ENCODE measurements around the gene TNKS1BP1.

TNKS1BP1 gene

DNA sequence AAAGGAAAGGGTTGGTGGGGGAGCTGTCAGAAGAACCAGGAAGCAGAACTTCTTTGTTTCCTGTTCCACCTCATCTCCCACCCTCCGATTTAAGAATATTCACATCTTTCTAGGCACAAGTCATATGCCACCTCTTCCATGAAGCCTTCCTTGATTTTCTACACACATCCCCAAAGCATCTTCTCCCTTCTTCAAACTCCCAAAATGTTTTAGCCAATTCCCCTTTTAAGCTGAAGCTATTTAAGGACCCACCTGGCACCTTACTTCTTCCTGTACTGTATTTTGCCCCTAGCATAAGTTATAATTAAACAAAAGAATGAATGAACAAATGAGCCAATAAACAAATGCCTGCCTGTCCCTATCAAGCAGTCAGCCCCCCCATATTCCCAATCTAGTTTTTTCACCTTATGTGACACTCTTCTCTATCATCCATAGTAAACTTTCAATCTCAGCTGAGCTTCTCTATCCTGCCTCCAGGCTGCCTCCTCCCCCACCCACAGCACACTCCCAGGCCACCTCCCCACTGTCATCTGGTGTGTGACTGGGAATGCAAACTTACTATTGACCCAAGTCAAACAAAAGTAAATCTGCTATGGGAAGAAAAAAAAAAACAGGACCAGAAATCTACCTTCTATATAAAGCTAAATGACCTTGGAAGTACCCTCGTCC, 3.9 kb downstream of the TNKS1BP1 start:
- H3K4me1 ChIP-seq (ENCODE audit: low read depth, poor library complexity, severe bottlenecking): peaks cover 25% of the 10 kb centered on the region
- H3K27me3 ChIP-seq (ENCODE audit: insufficient read depth, low read depth): no peaks in the 10 kb centered on the region
- H3K79me2 ChIP-seq (ENCODE audit: insufficient read depth, low read depth): peaks cover 12% of the 10 kb centered on the region; the same call in 1 of the 2 replicates
- H2AFZ ChIP-seq (ENCODE audit: low read depth): no peak overlapping the region
- H3K4me2 ChIP-seq: no peak overlapping the region
- TF ChIP-seq, protein P1, sequence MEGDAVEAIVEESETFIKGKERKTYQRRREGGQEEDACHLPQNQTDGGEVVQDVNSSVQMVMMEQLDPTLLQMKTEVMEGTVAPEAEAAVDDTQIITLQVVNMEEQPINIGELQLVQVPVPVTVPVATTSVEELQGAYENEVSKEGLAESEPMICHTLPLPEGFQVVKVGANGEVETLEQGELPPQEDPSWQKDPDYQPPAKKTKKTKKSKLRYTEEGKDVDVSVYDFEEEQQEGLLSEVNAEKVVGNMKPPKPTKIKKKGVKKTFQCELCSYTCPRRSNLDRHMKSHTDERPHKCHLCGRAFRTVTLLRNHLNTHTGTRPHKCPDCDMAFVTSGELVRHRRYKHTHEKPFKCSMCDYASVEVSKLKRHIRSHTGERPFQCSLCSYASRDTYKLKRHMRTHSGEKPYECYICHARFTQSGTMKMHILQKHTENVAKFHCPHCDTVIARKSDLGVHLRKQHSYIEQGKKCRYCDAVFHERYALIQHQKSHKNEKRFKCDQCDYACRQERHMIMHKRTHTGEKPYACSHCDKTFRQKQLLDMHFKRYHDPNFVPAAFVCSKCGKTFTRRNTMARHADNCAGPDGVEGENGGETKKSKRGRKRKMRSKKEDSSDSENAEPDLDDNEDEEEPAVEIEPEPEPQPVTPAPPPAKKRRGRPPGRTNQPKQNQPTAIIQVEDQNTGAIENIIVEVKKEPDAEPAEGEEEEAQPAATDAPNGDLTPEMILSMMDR (conservative IDR thresholded peaks at IDR 0.05; ENCODE audit: low read depth, low read length): no peak
- no peak overlapping the region for H3K27ac ChIP-seq
- no peaks in the 10 kb centered on the region for H3K36me3 ChIP-seq (ENCODE audit: insufficient read depth)
- no peaks in the 10 kb centered on the region for H4K20me1 ChIP-seq (ENCODE audit: insufficient read depth)
- no peak overlapping the region for H3K4me3 ChIP-seq (IDR thresholded peaks at IDR 0.05; ENCODE audit: insufficient read depth, low read depth, low read length)
- H3K9ac ChIP-seq: no peak overlapping the region

- H3K27me3 ChIP-seq (ENCODE audit: insufficient read depth, low read depth): no peaks in the 10 kb centered on the region
- H3K79me2 ChIP-seq (ENCODE audit: insufficient read depth, low read depth): peaks cover 12% of the 10 kb centered on the region; the same call in 1 of the 2 replicates
- H3K4me2 ChIP-seq: no peak overlapping the region
- no peak overlapping the region for H2AFZ ChIP-seq (ENCODE audit: low read depth)
- H3K4me1 ChIP-seq (ENCODE audit: low read depth, poor library complexity, severe bottlenecking): peaks cover 21% of the 10 kb centered on the region
- no peak overlapping the region for H3K4me3 ChIP-seq (IDR thresholded peaks at IDR 0.05; ENCODE audit: insufficient read depth, low read depth, low read length)
- TF ChIP-seq, protein P1 (conservative IDR thresholded peaks at IDR 0.05; ENCODE audit: low read depth, low read length): no peak
- no peak overlapping the region for H3K9ac ChIP-seq
- H3K36me3 ChIP-seq (ENCODE audit: insufficient read depth): no peaks in the 10 kb centered on the region
- no peak overlapping the region for H3K27ac ChIP-seq
- no peaks in the 10 kb centered on the region for H4K20me1 ChIP-seq (ENCODE audit: insufficient read depth)
These were observed 4.6 kb downstream of the TNKS1BP1 start for GRCh38 chr11:57320067-57320718.

DNA sequence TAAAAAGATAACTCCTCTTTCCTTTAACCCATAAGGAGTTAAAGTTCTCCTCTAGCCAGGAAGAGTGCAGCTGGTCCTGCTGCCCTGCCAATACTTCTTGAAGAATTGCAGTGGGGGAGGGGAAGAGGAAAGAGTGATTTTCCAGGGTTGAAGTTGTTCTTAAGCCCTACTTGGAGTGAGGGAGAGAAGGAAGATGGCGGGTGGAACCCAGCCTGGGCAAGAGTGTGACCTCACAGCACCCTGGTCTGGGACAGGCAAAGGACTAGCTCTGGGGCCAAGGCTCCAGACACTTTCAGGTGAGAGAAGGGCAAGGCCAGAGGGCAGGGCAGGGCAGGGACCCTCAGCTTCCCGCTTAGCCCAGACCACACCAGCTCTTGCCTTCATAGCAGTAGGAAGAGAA, 6.6 kb downstream of the TNKS1BP1 start:
- H3K79me2 ChIP-seq (ENCODE audit: insufficient read depth, low read depth): peaks cover 3% of the 10 kb centered on the region; the same call in 1 of the 2 replicates
- H3K27ac ChIP-seq: no peak overlapping the region
- H3K4me2 ChIP-seq: no peak overlapping the region

GRCh38 chr11:57316017-57316416, 8.7 kb downstream of the TNKS1BP1 start:
- no peak overlapping the region for H3K9ac ChIP-seq

More for the DNA sequence above, 6.6 kb downstream of the TNKS1BP1 start:
- Histone ChIP-seq H3K36me3 (ENCODE audit: insufficient read depth) (no peaks in the 10 kb centered on the region), H4K20me1 (ENCODE audit: insufficient read depth) (no peaks in the 10 kb centered on the region), H3K27me3 (ENCODE audit: insufficient read depth, low read depth) (no peaks in the 10 kb centered on the region), H2AFZ (ENCODE audit: low read depth) (no peak overlapping the region), H3K4me3 (IDR thresholded peaks at IDR 0.05; ENCODE audit: insufficient read depth, low read depth, low read length) (no peak overlapping the region), H3K9ac (no peak overlapping the region), H3K4me1 (ENCODE audit: low read depth, poor library complexity, severe bottlenecking) (peaks cover 12% of the 10 kb centered on the region)
- TF ChIP-seq, protein P1 (conservative IDR thresholded peaks at IDR 0.05; ENCODE audit: low read depth, low read length): no peak

More at GRCh38 chr11:57316017-57316416, 8.7 kb downstream of the TNKS1BP1 start:
- Histone ChIP-seq H3K4me3 (IDR thresholded peaks at IDR 0.05; ENCODE audit: insufficient read depth, low read depth, low read length) (no peak overlapping the region), H3K27ac (no peak overlapping the region), H2AFZ (ENCODE audit: low read depth) (no peak overlapping the region), H4K20me1 (ENCODE audit: insufficient read depth) (no peaks in the 10 kb centered on the region), H3K79me2 (ENCODE audit: insufficient read depth, low read depth) (no peaks in the 10 kb centered on the region), H3K4me1 (ENCODE audit: low read depth, poor library complexity, severe bottlenecking) (no peaks in the 10 kb centered on the region), H3K4me2 (no peak overlapping the region), H3K27me3 (ENCODE audit: insufficient read depth, low read depth) (no peaks in the 10 kb centered on the region), H3K36me3 (ENCODE audit: insufficient read depth) (no peaks in the 10 kb centered on the region)
- TF ChIP-seq, protein P1 (conservative IDR thresholded peaks at IDR 0.05; ENCODE audit: low read depth, low read length): no peak
